HUES6 (cell line): Measurements from ENCODE around the gene KRT85.

Experiments used
- H3K27ac ChIP-seq: 2 replicates; pipeline ENCODE4 v1.7.0; 2013; ENCODE audit warnings: low read depth, mild to moderate bottlenecking, low read length, inconsistent platforms
- H3K27me3 ChIP-seq: 2 replicates; pipeline ENCODE4 v1.6.1; 2013; ENCODE audit warnings: low read length; ENCODE audit not compliant: control insufficient read depth, insufficient read depth
- H3K36me3 ChIP-seq: 2 replicates; pipeline ENCODE4 v1.6.1; 2013; ENCODE audit warnings: low read length; ENCODE audit not compliant: control insufficient read depth, insufficient read depth
- H3K4me1 ChIP-seq: 2 replicates; pipeline ENCODE4 v1.6.1; 2013; ENCODE audit warnings: low read length; ENCODE audit not compliant: control insufficient read depth, insufficient read depth
- H3K4me3 ChIP-seq: 2 replicates; pipeline ENCODE4 v1.5.1; 2013; ENCODE audit warnings: low read depth, low read length
- H3K9ac ChIP-seq: one replicate; pipeline ENCODE4 v1.6.1; 2013; ENCODE audit warnings: mild to moderate bottlenecking, low read length
- H3K9me3 ChIP-seq: 2 replicates; pipeline ENCODE4 v1.6.1; 2013; ENCODE audit warnings: low read depth, low read length; ENCODE audit not compliant: control insufficient read depth, insufficient read depth

Gene KRT85

GRCh38 chr12:52404951-52405350 lies 37.7 kb upstream of the KRT85 start:
- H3K9ac ChIP-seq, result no peak overlapping the region
- H3K36me3 ChIP-seq, result no peaks in the 10 kb centered on the region
- H3K4me3 ChIP-seq, result no peak overlapping the region
- H3K27me3 ChIP-seq, result no peaks in the 10 kb centered on the region
- no peak overlapping the region for H3K27ac ChIP-seq
- no peaks in the 10 kb centered on the region for H3K9me3 ChIP-seq
- peaks cover 7% of the 10 kb centered on the region; the same call in 1 of the 2 replicates for H3K4me1 ChIP-seq

- Histone ChIP-seq H3K9ac (no peak overlapping the region), H3K27ac (no peak overlapping the region), H3K27me3 (no peaks in the 10 kb centered on the region), H3K9me3 (no peaks in the 10 kb centered on the region), H3K4me1 (peaks cover 7% of the 10 kb centered on the region; the same call in 1 of the 2 replicates), H3K36me3 (no peaks in the 10 kb centered on the region), H3K4me3 (no peak overlapping the region)
These were observed 36.3 kb upstream of the KRT85 start for GRCh38 chr12:52403561-52403960.

- H3K9ac ChIP-seq, result no peak overlapping the region
- no peaks in the 10 kb centered on the region for H3K36me3 ChIP-seq
- no peak overlapping the region for H3K4me3 ChIP-seq
- H3K4me1 ChIP-seq, result peaks cover 7% of the 10 kb centered on the region; the same call in 1 of the 2 replicates
- H3K27ac ChIP-seq, result no peak overlapping the region
- no peaks in the 10 kb centered on the region for H3K9me3 ChIP-seq
- no peaks in the 10 kb centered on the region for H3K27me3 ChIP-seq
These were observed 35.7 kb upstream of the KRT85 start for GRCh38 chr12:52402873-52403540.

DNA sequence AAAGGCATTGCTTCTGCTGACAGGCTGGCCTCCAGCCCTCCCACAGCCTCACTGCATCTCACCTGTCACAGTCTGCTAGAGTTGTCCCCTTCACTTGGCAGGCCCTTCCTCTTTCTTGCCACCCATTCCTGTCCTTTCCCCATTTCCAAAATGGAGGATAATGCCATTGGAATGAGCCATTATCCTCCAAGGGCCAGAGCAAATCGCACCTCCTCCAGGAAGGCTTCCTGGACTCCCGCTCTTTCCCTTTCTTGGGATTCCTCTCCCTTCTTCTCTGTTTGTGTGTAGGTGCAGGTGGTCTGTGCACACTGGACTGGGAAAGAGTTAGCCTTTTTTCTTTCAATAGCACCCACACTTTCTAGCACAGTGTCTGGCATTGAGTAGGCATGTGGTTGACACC lies 35.1 kb upstream of the KRT85 start:
- H3K9ac ChIP-seq, result no peak overlapping the region
- peaks cover 7% of the 10 kb centered on the region; the same call in 1 of the 2 replicates for H3K4me1 ChIP-seq
- H3K4me3 ChIP-seq, result no peak overlapping the region
- no peaks in the 10 kb centered on the region for H3K27me3 ChIP-seq
- H3K9me3 ChIP-seq, result no peaks in the 10 kb centered on the region
- no peak overlapping the region for H3K27ac ChIP-seq
- no peaks in the 10 kb centered on the region for H3K36me3 ChIP-seq

DNA sequence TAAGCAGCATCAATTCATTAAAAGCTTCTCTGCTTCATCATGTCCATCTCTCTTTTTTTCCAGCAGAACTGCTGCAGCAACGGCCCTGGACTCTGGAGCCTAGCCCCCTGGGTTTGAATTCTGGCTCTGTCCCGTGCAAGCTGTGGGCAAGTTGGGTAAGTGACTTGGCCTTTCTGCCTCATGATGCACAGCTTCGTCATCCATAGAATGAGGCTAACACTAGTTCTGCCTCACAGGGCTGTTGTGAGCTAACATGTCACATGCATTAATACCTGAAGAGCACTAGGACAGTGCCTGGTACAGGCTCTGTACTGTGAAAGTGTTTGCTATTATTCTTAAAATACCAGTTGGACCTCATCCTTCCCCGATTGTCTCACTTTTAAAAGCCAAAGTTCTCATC lies 34.6 kb upstream of the KRT85 start:
- Histone ChIP-seq H3K27ac (no peak overlapping the region), H3K36me3 (no peaks in the 10 kb centered on the region), H3K9me3 (no peaks in the 10 kb centered on the region), H3K4me1 (peaks cover 7% of the 10 kb centered on the region; the same call in 1 of the 2 replicates), H3K9ac (no peak overlapping the region), H3K4me3 (no peak overlapping the region), H3K27me3 (no peaks in the 10 kb centered on the region)

- H3K4me1 ChIP-seq, result peaks cover 7% of the 10 kb centered on the region; the same call in 1 of the 2 replicates
- no peaks in the 10 kb centered on the region for H3K9me3 ChIP-seq
- H3K4me3 ChIP-seq, result no peak overlapping the region
- no peak overlapping the region for H3K27ac ChIP-seq
- no peaks in the 10 kb centered on the region for H3K27me3 ChIP-seq
- no peaks in the 10 kb centered on the region for H3K36me3 ChIP-seq
- H3K9ac ChIP-seq, result no peak overlapping the region
These were observed 34.2 kb upstream of the KRT85 start for GRCh38 chr12:52401526-52401925.

DNA sequence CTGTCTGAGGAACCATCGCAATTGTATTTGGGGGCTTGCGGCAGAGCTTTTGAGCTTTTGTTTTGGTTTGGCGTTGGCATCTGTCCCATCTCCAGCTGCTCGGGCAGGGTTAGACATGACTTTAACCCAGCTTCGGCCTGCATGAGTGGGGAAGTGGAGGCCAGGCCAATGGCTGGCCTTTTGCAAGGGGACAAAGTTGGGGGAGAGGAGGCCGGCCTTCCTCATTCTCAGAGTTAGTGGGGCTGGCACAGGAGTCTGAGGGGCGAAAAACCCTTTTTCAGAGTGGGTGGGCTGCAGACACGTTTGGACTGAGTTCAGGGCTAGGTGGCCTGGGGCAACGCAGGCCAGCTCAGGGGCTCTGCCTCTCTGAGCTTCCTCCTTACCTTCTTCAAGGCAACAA lies 33.6 kb upstream of the KRT85 start:
- Histone ChIP-seq H3K4me3 (no peak overlapping the region), H3K9me3 (no peaks in the 10 kb centered on the region), H3K4me1 (peaks cover 7% of the 10 kb centered on the region; the same call in 1 of the 2 replicates), H3K27me3 (no peaks in the 10 kb centered on the region), H3K9ac (no peak overlapping the region), H3K36me3 (no peaks in the 10 kb centered on the region), H3K27ac (no peak overlapping the region)

DNA sequence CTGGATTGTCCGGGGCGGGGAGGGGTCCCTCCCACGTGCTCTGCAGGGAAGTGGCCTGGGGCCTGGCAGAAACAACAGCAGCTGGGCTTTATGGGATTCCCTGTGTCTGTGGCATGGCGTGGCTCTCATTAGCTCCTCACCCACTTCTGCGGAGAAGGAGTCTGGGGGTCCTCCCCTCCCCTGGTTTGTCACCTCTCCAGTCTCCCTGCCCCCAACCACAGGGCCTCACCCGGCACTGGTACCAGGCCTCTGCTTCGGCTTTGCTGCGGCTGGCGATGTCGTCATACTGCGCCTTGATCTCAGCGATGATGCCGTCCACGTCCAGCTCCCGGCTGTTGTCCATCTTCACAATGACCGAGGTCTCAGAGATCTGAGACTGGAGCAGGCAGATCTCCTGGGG lies 32.5 kb upstream of the KRT85 start:
- Histone ChIP-seq H3K9me3 (no peaks in the 10 kb centered on the region), H3K36me3 (no peaks in the 10 kb centered on the region), H3K27me3 (no peaks in the 10 kb centered on the region), H3K9ac (no peak overlapping the region), H3K4me3 (no peak overlapping the region), H3K4me1 (peaks cover 7% of the 10 kb centered on the region; the same call in 1 of the 2 replicates), H3K27ac (no peak overlapping the region)

DNA sequence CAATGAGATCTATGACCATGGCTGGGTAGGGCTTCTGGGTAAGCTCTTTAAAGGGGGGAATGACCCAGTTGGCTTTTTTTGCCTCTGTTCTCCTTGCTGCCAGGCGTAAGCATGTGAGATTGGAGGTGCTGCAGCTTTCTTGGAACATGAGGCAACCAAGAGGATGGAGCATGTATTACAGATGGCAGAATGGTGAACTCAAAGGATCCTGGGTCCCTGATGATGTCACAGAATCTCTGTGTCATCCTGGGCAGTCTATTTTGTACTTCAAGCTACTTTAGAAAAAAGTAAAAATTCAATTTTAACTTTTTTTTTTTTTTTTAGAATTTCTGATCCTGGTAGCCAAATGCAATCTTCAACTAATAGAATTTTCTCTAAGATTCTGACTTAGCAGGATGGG lies 30.9 kb upstream of the KRT85 start:
- no peaks in the 10 kb centered on the region for H3K9me3 ChIP-seq
- H3K27ac ChIP-seq, result no peak overlapping the region
- H3K36me3 ChIP-seq, result no peaks in the 10 kb centered on the region
- H3K4me1 ChIP-seq, result peaks cover 7% of the 10 kb centered on the region; the same call in 1 of the 2 replicates
- no peak overlapping the region for H3K9ac ChIP-seq
- H3K4me3 ChIP-seq, result no peak overlapping the region
- no peaks in the 10 kb centered on the region for H3K27me3 ChIP-seq

DNA sequence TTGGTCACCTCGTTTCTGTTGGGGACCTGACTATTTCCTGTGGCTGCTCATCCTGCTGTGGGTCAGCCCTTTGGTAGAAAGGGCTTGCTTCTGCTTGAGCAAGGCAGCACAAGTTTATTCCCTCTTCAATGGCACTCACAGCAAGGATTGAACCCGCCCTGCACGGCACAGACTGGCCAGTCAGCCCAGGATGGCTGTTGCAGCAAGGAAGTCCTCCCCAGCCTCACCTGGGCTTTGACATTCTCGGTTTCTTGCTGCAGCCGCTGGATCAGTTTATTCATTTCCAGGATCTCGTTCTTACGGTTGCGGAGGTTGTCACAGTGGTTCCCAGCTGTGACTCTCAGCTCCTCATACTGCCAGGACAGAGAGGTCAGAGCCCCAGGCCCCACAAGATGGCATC lies 29.4 kb upstream of the KRT85 start:
- Histone ChIP-seq H3K27ac (no peak overlapping the region), H3K36me3 (no peaks in the 10 kb centered on the region), H3K9ac (no peak overlapping the region), H3K4me1 (no peaks in the 10 kb centered on the region), H3K9me3 (no peaks in the 10 kb centered on the region), H3K4me3 (no peak overlapping the region), H3K27me3 (no peaks in the 10 kb centered on the region)

GRCh38 chr12:52395761-52396434 lies 28.6 kb upstream of the KRT85 start:
- no peaks in the 10 kb centered on the region for H3K27me3 ChIP-seq
- H3K36me3 ChIP-seq, result no peaks in the 10 kb centered on the region
- H3K4me3 ChIP-seq, result no peak overlapping the region
- no peaks in the 10 kb centered on the region for H3K9me3 ChIP-seq
- no peak overlapping the region for H3K9ac ChIP-seq
- no peaks in the 10 kb centered on the region for H3K4me1 ChIP-seq
- no peak overlapping the region for H3K27ac ChIP-seq
